Upper lobe of left lung (tissue), 4 donors: ENCODE data around the gene SUSD5.

Source experiments
- EP300 ChIP-seq, 4 donors: sonication (generic); formaldehyde crosslinking; IDR thresholded peaks; one replicate each; pipeline ENCODE4 v1.5.1; 2017; ENCODE audit warnings: antibody characterized with exemption in 4 of 4, control low read depth in 2 of 4
- POLR2A ChIP-seq, 4 donors: fragments of 450-650 bp; IDR thresholded peaks; one replicate each; pipeline ENCODE4 v1.5.1; 2016 to 2017; ENCODE audit warnings: antibody characterized with exemption in 4 of 4, mild to moderate bottlenecking in 2 of 4
- POLR2AphosphoS5 ChIP-seq, 2 donors: sonication (generic); formaldehyde crosslinking; IDR thresholded peaks; one replicate each; pipeline ENCODE4 v1.5.1; 2017; ENCODE audit warnings: antibody characterized with exemption in 2 of 2
- TF ChIP-seq, protein P1 (sequence below), 6 experiments: fragments of 450-650 bp in 4 of 6; fragments of 200-600 bp in 2 of 6; sonication (generic) in 2 of 6; IDR thresholded peaks; one replicate each; pipeline ENCODE4 v1.5.1; 2016 to 2019; ENCODE audit warnings: antibody characterized with exemption in 6 of 6

DNA sequence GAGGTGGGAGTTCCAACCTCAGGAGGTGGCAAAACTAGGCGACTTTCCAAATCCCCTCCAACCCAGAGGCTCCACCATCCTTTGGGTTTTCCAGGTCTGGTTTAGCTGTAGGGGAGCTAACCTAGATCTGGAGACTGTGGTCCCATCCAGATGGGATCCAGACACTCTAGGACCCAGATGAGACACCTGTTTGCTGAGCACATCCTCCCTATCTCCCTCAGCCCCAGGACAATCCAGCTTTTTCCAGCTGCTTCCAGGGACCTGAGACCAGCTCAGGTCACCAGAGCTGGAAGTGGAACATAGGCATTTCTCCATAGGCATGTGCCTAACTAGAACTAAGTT lies 86.6 kb downstream of the SUSD5 start:
- TF ChIP-seq, protein P1, sequence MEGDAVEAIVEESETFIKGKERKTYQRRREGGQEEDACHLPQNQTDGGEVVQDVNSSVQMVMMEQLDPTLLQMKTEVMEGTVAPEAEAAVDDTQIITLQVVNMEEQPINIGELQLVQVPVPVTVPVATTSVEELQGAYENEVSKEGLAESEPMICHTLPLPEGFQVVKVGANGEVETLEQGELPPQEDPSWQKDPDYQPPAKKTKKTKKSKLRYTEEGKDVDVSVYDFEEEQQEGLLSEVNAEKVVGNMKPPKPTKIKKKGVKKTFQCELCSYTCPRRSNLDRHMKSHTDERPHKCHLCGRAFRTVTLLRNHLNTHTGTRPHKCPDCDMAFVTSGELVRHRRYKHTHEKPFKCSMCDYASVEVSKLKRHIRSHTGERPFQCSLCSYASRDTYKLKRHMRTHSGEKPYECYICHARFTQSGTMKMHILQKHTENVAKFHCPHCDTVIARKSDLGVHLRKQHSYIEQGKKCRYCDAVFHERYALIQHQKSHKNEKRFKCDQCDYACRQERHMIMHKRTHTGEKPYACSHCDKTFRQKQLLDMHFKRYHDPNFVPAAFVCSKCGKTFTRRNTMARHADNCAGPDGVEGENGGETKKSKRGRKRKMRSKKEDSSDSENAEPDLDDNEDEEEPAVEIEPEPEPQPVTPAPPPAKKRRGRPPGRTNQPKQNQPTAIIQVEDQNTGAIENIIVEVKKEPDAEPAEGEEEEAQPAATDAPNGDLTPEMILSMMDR (IDR thresholded peaks at IDR 0.05): no peak
- TF ChIP-seq POLR2A (IDR thresholded peaks at IDR 0.05): no peak
- no peak for TF ChIP-seq EP300 (IDR thresholded peaks at IDR 0.05)
- TF ChIP-seq POLR2AphosphoS5 (IDR thresholded peaks at IDR 0.05): no peak
